HepG2 (cell line): Measurements from ENCODE around the gene DHX16. TPM values are rescaled to one million over a fixed set of nuclear protein-coding genes. Genes with fewer than 3 reads are reported as not detected.

Experiments
- FOXP1 ChIP-seq, 2 experiments: fragments of 450-650 bp in 1 of 2; IDR thresholded peaks; 2 replicates each; pipeline ENCODE4 v1.6.1; 2017 to 2018; ENCODE audit warnings: antibody characterized with exemption in 1 of 2
- MIER2 ChIP-seq: IDR thresholded peaks from 2 replicates; pipeline ENCODE4 v1.6.1; 2016; ENCODE audit warnings: missing biosample characterization, missing genetic modification reagents
- SNAI1 ChIP-seq: sonication (generic); formaldehyde crosslinking; IDR thresholded peaks from 2 replicates; pipeline ENCODE4 v1.5.0; 2020; ENCODE audit warnings: mild to moderate bottlenecking, missing genetic modification reagents, borderline replicate concordance
- TARDBP ChIP-seq: sonication (generic); formaldehyde crosslinking; IDR thresholded peaks from 2 replicates; pipeline ENCODE4 v1.8.0; 2022; ENCODE audit warnings: mild to moderate bottlenecking, missing genetic modification reagents
- ZBTB1 ChIP-seq: sonication (generic); formaldehyde crosslinking; IDR thresholded peaks from 2 replicates; pipeline ENCODE4 v1.4.0; 2020; ENCODE audit warnings: missing genetic modification reagents, borderline replicate concordance
- ZIK1 ChIP-seq: sonication (generic); formaldehyde crosslinking; IDR thresholded peaks from 2 replicates; pipeline ENCODE4 v1.5.0; 2020; ENCODE audit warnings: mild to moderate bottlenecking, low read depth, missing genetic modification reagents, borderline replicate concordance
- polyA plus RNA-seq, 8 experiments: library from polyadenylated mRNA; depleted of rRNA in 3 of 8; stranded (reverse) in 7 of 8; unstranded in 1 of 8; fragments of >200 nt; fragmentation: Illumina TruSeq in 4 of 8; extraction: Trizol in 4 of 8; gene quantifications; 2 replicates each; pipeline versions ENCODE4 v1.2.1 to v1.2.3, GENCODE V29; 2011 to 2016; ENCODE audit warnings: low read depth in 4 of 8, missing spikeins in 1 of 8, mixed read lengths in 1 of 8; ENCODE audit not compliant: insufficient read depth in 1 of 8
- total RNA-seq, 5 experiments: library from RNA; depleted of rRNA; stranded (reverse); fragments of >200 nt; fragmentation: Illumina TruSeq; extraction: Trizol; gene quantifications; 2 replicates each; pipeline ENCODE4 v1.2.3, GENCODE V29; 2016; ENCODE audit warnings: low read depth in 1 of 5
- TF ChIP-seq, protein P1 (sequence below): sonication (generic); formaldehyde crosslinking; IDR thresholded peaks from 2 replicates; pipeline ENCODE4 v1.4.0; 2020; ENCODE audit warnings: mild to moderate bottlenecking, missing genetic modification reagents, borderline replicate concordance
- TF ChIP-seq, protein P2 (sequence below): sonication (generic); formaldehyde crosslinking; IDR thresholded peaks from 2 replicates; pipeline ENCODE4 v1.5.1; 2020; ENCODE audit warnings: mild to moderate bottlenecking, missing genetic modification reagents, borderline replicate concordance
- TF ChIP-seq, protein P3 (sequence below): sonication (generic); formaldehyde crosslinking; IDR thresholded peaks from 2 replicates; pipeline ENCODE4 v1.4.0; 2020; ENCODE audit warnings: missing genetic modification reagents
- TF ChIP-seq, protein P4 (sequence below): sonication (generic); formaldehyde crosslinking; IDR thresholded peaks from 2 replicates; pipeline ENCODE4 v1.5.1; 2020; ENCODE audit warnings: missing genetic modification reagents, mild to moderate bottlenecking, borderline replicate concordance
- TF ChIP-seq, protein P5 (sequence below): fragments of 450-650 bp; IDR thresholded peaks from 2 replicates; pipeline ENCODE4 v1.6.1; 2017; ENCODE audit warnings: mild to moderate bottlenecking

The DHX16 gene
- total and polyA plus RNA-seq, 2 of the 13 experiments (the other 11 are each of a cell fraction or from before 2014, with no cell fraction given): 57.0 to 58.5 TPM

DNA sequence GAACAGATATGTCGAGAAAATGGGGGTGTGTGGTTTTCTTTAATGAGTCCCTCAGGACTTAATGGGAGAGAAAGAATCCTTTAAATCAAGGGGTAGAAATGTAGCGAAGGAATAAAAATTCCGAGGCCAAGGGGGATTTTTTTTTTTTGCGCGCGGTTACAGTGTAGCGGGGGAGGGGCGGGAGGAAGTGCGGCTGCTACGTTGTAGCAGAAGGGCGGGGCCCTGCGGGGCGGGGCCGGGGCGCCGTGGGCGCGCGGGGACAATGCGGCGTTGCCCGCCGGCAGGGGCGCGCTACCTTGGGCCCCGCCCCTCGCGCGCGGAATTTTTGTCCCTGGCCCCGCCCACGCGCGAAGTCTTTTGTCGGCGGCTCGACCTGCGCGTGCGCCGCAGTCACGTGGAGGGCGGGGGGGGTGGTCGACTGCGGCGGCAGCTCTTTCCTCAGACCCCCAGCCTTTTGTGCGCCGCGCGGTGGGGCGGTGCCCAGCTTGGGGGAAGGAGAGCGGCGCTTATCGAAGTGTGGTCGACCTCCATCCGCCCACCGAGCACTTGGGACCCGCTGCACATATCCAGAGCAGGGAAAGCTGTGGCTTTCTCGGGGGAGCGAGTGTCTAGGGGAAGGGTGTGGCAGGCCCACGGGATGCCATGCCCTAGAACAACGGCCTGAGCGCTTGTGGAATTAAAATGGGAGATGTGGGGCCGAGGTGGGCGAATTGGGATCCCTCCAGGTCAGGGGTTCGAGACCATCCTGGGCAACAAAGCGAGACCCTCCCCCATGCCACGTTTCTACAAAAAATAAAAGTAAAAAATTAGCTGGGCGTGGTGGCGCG lies 48.6 kb upstream of the DHX16 start (continued):
- TF ChIP-seq, protein P1, sequence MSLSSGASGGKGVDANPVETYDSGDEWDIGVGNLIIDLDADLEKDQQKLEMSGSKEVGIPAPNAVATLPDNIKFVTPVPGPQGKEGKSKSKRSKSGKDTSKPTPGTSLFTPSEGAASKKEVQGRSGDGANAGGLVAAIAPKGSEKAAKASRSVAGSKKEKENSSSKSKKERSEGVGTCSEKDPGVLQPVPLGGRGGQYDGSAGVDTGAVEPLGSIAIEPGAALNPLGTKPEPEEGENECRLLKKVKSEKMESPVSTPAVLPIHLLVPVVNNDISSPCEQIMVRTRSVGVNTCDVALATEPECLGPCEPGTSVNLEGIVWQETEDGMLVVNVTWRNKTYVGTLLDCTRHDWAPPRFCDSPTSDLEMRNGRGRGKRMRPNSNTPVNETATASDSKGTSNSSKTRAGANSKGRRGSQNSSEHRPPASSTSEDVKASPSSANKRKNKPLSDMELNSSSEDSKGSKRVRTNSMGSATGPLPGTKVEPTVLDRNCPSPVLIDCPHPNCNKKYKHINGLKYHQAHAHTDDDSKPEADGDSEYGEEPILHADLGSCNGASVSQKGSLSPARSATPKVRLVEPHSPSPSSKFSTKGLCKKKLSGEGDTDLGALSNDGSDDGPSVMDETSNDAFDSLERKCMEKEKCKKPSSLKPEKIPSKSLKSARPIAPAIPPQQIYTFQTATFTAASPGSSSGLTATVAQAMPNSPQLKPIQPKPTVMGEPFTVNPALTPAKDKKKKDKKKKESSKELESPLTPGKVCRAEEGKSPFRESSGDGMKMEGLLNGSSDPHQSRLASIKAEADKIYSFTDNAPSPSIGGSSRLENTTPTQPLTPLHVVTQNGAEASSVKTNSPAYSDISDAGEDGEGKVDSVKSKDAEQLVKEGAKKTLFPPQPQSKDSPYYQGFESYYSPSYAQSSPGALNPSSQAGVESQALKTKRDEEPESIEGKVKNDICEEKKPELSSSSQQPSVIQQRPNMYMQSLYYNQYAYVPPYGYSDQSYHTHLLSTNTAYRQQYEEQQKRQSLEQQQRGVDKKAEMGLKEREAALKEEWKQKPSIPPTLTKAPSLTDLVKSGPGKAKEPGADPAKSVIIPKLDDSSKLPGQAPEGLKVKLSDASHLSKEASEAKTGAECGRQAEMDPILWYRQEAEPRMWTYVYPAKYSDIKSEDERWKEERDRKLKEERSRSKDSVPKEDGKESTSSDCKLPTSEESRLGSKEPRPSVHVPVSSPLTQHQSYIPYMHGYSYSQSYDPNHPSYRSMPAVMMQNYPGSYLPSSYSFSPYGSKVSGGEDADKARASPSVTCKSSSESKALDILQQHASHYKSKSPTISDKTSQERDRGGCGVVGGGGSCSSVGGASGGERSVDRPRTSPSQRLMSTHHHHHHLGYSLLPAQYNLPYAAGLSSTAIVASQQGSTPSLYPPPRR (CRISPR knock-in tag): 0 out of 2 replicates have a peak, but pooled peaks have one; percentile 27
- TF ChIP-seq, protein P2, sequence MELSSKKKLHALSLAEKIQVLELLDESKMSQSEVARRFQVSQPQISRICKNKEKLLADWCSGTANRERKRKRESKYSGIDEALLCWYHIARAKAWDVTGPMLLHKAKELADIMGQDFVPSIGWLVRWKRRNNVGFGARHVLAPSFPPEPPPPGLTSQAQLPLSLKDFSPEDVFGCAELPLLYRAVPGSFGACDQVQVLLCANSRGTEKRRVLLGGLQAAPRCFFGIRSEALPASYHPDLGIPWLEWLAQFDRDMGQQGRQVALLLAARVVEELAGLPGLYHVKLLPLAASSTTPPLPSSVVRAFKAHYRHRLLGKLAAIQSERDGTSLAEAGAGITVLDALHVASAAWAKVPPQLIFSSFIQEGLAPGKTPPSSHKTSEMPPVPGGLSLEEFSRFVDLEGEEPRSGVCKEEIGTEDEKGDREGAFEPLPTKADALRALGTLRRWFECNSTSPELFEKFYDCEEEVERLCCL (CRISPR knock-in tag): no peak
- peak; percentile 80 for TF ChIP-seq TARDBP
- TF ChIP-seq FOXP1 (IDR thresholded peaks at IDR 0.05): no peak
- no peak for TF ChIP-seq FOXP1 (CRISPR knock-in tag; IDR thresholded peaks at IDR 0.05)
- TF ChIP-seq ZIK1: peak; percentile 77; the same call in 1 of the 2 replicates
- 0 out of 2 replicates have a peak, but pooled peaks have one; percentile 48 for TF ChIP-seq SNAI1 (CRISPR knock-in tag)
- TF ChIP-seq ZBTB1 (CRISPR knock-in tag): no peak
- TF ChIP-seq, protein P3, sequence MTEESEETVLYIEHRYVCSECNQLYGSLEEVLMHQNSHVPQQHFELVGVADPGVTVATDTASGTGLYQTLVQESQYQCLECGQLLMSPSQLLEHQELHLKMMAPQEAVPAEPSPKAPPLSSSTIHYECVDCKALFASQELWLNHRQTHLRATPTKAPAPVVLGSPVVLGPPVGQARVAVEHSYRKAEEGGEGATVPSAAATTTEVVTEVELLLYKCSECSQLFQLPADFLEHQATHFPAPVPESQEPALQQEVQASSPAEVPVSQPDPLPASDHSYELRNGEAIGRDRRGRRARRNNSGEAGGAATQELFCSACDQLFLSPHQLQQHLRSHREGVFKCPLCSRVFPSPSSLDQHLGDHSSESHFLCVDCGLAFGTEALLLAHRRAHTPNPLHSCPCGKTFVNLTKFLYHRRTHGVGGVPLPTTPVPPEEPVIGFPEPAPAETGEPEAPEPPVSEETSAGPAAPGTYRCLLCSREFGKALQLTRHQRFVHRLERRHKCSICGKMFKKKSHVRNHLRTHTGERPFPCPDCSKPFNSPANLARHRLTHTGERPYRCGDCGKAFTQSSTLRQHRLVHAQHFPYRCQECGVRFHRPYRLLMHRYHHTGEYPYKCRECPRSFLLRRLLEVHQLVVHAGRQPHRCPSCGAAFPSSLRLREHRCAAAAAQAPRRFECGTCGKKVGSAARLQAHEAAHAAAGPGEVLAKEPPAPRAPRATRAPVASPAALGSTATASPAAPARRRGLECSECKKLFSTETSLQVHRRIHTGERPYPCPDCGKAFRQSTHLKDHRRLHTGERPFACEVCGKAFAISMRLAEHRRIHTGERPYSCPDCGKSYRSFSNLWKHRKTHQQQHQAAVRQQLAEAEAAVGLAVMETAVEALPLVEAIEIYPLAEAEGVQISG (CRISPR knock-in tag): peak; percentile 90
- TF ChIP-seq, protein P4, sequence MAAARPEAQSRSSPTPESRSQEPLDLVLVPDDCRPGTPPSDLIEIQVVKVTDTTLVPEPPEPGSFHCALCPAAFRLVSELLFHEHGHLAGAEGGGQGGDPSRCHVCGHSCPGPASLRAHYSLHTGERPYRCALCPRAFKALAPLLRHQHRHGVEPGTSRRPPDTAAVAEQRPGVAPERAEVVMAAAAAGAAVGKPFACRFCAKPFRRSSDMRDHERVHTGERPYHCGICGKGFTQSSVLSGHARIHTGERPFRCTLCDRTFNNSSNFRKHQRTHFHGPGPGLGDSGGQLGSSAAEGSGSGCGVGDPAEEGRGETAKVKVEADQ: 0 out of 2 replicates have a peak, but pooled peaks have one; percentile 12
- 0 out of 2 replicates have a peak, but pooled peaks have one; percentile 21 for TF ChIP-seq MIER2 (CRISPR knock-in tag)
- TF ChIP-seq, protein P5, sequence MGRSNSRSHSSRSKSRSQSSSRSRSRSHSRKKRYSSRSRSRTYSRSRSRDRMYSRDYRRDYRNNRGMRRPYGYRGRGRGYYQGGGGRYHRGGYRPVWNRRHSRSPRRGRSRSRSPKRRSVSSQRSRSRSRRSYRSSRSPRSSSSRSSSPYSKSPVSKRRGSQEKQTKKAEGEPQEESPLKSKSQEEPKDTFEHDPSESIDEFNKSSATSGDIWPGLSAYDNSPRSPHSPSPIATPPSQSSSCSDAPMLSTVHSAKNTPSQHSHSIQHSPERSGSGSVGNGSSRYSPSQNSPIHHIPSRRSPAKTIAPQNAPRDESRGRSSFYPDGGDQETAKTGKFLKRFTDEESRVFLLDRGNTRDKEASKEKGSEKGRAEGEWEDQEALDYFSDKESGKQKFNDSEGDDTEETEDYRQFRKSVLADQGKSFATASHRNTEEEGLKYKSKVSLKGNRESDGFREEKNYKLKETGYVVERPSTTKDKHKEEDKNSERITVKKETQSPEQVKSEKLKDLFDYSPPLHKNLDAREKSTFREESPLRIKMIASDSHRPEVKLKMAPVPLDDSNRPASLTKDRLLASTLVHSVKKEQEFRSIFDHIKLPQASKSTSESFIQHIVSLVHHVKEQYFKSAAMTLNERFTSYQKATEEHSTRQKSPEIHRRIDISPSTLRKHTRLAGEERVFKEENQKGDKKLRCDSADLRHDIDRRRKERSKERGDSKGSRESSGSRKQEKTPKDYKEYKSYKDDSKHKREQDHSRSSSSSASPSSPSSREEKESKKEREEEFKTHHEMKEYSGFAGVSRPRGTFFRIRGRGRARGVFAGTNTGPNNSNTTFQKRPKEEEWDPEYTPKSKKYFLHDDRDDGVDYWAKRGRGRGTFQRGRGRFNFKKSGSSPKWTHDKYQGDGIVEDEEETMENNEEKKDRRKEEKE: no peak
